ENCODE results near the gene GALNS.

- TF ChIP-seq, protein P1, sequence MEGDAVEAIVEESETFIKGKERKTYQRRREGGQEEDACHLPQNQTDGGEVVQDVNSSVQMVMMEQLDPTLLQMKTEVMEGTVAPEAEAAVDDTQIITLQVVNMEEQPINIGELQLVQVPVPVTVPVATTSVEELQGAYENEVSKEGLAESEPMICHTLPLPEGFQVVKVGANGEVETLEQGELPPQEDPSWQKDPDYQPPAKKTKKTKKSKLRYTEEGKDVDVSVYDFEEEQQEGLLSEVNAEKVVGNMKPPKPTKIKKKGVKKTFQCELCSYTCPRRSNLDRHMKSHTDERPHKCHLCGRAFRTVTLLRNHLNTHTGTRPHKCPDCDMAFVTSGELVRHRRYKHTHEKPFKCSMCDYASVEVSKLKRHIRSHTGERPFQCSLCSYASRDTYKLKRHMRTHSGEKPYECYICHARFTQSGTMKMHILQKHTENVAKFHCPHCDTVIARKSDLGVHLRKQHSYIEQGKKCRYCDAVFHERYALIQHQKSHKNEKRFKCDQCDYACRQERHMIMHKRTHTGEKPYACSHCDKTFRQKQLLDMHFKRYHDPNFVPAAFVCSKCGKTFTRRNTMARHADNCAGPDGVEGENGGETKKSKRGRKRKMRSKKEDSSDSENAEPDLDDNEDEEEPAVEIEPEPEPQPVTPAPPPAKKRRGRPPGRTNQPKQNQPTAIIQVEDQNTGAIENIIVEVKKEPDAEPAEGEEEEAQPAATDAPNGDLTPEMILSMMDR (IDR thresholded peaks at IDR 0.05) = no peak
- no peak for TF ChIP-seq POLR2A (IDR thresholded peaks at IDR 0.05)
These were observed 60.5 kb downstream of the GALNS start for GRCh38 chr16:88796278-88796677.

Data from adrenal gland (tissue), 5 donors.